HCEC 1CT (cell line): ENCODE measurements around the gene ROBO2.
A peak's percentile ranks its signal among the peaks of the same experiment; 100 is the strongest.

ENCODE experiments used
- DNase-seq: peaks from one replicate; pipeline ENCODE4 v3.0.0-alpha.2; 2017

Gene ROBO2

GRCh38 chr3:77052733-77053670 is 13.1 kb downstream of the ROBO2 start:
- no peak for DNase-seq

- DNase-seq, result no peak
Measured at GRCh38 chr3:77053795-77054194, 13.9 kb downstream of the ROBO2 start.

DNA sequence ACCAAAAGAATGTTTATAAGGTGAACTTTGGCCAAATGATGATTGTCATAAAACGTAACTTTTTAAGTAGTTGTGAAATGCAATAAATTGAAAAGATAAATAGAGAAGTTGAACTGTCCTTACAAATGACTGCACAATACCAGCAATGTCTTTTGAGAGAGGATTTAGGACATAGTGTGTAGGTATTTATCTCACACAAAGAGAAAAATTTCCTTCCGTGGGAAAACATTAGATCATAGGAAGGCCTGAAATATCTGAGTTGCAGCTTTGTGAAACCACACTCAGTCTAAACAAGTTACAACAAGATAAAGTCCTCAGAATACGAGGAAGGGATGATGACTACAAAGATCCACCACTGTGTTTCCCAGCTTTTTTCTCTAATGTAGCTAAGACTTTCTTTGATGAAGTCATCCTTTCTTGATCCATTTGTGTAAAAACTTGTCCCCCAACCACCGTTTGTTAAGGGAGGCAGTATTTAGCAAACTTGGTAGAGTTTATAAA is 16.0 kb downstream of the ROBO2 start:
- no peak for DNase-seq

DNA sequence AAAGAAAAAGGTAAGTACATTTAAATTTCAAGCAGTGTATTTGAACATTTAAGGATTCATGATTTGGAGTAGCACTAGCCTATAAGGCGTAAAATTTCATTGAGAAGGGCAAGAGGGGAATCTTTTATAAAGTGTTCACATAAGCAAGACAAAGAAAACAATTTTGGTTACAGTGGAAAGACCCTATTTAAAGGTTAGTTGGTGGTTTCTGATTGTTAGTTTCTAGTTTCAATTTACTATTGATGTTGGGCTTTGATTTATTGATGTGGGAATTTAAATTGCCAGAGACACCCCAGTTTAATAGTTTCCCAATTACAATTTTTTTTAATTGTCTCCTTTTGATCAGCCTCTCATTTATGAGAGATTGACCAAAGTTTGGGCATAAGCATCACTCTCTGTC is 19.5 kb downstream of the ROBO2 start:
- DNase-seq, result no peak

DNA sequence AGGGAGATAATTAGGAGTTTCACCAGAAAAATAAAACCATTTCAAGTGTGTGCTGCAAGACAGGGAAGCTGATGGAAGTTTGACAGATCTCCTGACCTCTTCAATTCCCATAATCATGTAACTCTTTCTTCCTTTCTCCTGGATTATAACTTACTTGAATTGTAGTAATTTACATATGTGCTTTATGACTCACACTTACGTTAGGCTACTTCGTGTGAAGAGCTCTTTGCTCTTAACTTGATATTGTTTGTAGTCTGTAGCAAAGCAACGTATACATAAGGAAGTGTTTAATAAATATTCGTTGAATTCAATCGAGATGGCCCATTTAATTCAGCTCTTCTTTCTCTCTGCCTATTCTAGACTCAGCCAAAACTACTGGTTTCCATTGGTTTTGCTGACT is 23.5 kb downstream of the ROBO2 start:
- DNase-seq, result no peak

- no peak for DNase-seq
Measured at GRCh38 chr3:77065750-77066149, 25.9 kb downstream of the ROBO2 start.

DNA sequence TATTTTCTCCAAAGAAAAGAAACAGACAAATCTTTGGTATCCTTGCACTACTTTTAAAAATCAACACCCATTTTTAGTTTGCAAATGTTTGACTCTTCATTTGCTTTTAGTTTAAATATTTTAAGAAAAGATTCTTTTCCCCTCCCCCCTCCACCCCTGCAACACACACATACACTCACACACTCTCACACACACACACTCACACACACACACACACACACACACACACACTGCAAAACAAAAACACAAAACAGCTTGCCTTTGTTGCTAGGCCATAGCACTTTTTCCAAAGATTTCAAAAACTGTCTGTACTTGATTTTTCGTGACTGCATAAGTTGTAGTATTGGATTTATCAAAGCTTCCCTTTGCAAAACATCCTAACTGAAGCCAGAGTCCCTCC is 26.9 kb downstream of the ROBO2 start:
- no peak for DNase-seq

GRCh38 chr3:77068808-77069207 is 28.9 kb downstream of the ROBO2 start:
- no peak for DNase-seq

DNA sequence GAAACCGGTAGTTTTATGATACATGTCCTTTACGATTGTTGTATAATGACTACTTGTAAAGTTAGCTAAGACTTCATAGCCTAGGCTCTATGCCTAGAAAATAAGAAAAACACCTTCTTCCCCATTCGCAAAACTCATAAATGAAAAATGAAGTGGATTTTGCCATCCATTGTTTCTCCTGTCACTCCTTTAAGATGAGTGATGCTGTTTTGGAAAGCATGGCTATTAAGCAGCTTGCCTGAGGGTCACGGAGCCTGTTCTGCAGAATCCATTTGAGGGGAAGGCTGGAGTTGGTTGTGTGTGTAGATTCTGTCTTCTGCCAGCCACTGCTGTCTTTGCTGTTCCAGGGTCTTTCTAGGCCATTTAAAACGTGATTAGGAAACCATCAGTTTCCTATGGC is 31.5 kb downstream of the ROBO2 start:
- DNase-seq, result no peak

DNA sequence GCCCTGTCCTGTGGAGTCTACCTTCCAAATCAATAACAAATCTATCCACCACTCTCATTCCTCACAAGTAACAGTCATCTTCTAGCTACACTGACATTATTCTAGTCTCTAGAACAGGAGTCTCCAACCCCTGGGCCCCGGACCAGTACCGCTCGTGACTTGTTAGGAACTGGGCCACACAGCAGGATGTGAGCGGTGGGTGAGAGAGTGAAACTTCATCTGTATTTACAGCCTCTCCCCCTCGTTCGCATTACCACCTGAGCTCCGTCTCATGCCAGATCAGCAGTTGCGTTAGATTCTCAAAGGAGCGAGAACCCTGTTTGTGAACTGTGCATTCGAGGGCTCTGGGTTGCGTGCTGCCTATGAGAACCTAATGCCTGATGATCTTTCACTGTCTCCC is 31.9 kb downstream of the ROBO2 start:
- no peak for DNase-seq

DNA sequence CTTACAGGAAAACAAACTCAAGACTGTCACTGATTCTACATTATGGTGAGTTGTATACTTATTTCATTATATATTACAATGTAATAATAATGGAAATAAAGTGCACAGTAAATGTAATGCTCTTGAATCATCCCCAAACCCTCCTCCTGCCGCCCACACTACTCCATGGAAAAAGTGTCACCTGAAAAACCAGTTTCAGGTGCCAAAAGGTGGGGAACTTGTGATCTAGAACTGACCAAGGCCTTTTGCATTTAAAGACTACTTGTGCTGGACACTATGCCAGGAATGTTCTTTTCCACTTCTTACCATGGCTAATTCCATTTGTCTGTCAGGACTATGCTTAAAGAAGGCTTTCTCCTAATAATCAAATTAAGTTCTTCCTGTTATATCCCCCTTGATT is 32.3 kb downstream of the ROBO2 start:
- no peak for DNase-seq

- no peak for DNase-seq
Measured at GRCh38 chr3:77078279-77078678, 38.4 kb downstream of the ROBO2 start.

- DNase-seq, result no peak
Measured at GRCh38 chr3:77079988-77080610, 40.2 kb downstream of the ROBO2 start.

DNA sequence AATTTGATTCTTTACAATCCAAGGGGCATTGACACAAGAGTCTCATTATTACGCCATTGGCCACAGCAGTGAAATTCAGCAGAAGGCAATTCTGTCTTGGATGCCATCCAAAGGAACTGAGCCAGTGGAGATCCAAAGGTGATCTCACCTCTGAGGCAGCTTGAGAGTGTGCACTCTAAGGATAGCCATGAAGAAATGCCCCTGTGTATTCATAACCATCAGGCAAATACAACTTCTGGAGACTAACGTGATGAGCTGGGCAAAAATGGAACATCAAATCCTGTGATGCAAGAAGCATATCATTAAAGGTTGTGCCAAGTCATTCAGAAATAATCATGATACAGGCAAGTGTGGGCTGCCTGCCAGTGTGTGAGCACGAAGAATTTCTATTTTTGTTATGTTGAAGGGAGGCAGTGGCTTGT is 41.4 kb downstream of the ROBO2 start:
- DNase-seq, result peak; percentile 69

GRCh38 chr3:77084511-77084910 is 44.6 kb downstream of the ROBO2 start:
- no peak for DNase-seq

- DNase-seq, result no peak
Measured at GRCh38 chr3:77086408-77086807, 46.5 kb downstream of the ROBO2 start.

DNA sequence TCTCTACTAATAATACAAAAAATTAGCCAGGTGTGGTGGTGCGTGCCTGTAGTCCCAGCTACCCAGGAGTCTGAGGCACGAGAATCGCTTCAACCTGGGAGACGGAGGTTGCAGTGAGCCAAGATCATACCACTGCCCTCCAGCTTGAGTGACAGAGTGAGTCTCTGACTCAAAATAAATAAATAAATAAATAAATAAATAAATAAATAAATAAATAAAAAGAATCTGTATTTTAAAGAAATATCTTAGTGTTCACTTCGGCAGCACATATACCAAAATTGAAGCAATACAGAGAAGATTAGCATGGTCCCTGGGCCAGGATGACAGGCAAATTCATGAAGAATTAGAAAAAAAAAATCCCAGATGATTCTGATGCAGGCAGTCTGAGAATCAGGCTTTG is 51.9 kb downstream of the ROBO2 start:
- no peak for DNase-seq

- DNase-seq, result no peak
Measured at GRCh38 chr3:77093101-77093500, 53.2 kb downstream of the ROBO2 start.

DNA sequence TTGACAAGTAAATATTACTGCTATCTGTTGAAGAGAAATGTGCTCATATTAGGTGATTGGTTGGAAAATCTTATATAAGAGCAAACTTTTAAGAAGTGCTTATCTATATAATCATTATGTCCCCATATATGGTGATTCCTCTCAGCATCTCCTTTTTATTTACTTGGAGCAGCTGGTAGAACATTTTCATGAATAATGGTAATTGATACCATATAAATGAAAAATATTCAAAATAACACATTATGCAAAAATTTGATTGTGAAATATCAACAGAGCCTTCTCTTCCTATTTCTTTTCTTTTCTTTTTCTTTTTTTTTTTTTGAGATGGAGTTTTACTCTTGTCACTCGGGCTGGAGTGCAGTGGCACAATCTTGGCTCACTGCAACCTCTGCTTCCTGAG is 56.2 kb downstream of the ROBO2 start:
- DNase-seq, result peak; percentile 4

DNA sequence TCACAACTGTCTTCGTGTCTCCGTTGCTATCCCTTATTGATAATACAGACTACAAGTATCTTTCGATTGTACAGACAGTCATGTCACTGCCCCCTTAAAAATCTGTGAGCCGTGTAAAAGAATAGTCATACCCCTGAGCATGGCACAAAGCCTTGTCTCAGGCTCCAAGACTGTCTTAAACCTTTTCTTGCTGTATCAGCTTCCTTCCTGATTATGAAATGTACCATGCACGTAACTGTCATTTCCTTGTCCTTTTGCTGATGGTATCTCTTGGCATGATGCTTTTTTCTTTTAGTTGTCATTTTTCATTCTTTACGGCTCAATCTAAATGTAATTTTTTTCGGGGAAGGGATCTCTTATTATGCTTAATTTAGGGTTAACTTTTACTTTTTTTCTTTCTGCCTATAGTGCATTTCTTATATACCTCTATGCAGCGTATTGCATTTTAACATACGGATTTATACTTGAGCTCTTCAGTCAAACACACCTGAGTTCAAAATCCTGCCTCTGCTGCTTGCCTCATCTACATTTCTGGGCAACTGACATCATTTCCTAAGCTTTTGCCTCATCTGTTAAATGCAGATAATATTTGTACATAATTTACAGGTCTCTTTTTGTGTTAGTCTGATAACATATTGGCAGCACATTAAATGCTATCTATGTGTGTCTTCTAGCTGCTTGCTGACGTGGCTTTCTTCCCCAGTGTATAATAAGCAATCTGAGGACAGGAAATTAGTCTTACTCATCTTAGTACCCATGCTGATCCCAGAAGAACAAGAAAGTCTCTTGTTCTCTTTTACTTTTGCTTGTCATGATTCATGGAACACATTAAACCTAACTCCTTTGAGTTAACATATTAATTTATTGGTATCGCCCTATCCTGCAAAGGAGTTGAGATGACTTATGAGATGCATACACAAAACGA is 57.3 kb downstream of the ROBO2 start:
- DNase-seq, result peak; percentile 35

DNA sequence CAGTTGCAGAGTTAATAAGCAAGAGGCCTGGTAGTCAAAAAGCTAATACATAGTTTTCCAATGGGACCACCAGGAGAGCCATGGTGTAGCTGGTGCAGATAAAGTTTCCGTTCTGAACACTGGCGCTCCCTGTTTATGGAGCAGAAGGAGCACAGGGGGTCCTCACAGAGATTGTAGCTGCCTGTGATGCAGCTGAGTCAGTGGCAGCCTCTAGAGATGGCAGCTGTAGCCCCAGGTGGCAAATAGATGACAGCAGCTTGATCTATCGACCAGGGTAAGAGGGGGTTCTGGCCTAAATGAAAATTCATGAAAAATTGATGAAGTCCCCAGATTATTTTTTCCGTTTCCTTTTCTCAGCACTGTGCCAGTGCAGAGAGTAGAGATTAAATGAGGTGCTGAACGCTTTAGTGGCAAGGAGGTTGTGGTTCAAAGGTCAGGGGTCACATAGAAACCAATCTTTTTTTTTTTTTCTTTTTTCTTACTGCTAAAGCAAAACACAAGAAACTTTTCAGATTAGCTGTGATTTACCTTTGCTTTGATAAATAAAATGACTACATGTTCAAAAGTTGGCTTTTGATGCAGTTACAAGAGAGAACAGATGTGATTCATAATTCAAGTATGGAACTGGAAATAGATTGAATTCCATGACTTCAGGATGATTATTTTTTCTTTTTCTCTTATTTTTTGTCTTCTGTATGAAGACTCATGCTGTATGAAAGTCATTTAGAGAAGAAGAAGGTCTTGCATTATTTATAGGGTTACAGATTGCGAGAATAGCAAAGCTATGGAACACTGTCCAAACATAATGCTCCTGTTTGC is 63.3 kb downstream of the ROBO2 start:
- peak; percentile 21 for DNase-seq

DNA sequence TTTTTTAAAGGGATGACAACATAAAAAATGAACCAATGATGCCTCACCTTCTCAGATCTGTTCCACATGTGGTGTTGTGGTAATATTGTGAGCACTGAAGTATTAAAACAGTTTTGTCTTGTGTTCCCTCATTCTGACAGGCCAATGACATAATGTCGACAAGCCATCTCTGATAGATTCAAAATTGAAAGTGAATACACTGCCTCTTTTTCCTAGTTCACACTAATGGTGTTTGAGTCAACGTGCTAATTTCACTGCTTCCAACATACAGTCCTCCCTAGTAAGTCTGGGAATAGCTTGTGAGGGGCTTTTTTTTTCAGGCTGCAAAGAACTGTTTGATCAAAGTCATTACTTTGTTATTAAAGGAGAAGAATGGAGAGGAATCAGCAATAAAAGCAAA is 82.8 kb downstream of the ROBO2 start:
- DNase-seq, result no peak
